ENCODE data around the gene RNLS. TPM values are rescaled to one million over a fixed set of nuclear protein-coding genes. Genes with fewer than 3 reads are reported as not detected.

The RNLS gene
- total and polyA plus RNA-seq, 4 experiments from 2014 or later = 1.7 to 5.8 (median 2.7) TPM

DNA sequence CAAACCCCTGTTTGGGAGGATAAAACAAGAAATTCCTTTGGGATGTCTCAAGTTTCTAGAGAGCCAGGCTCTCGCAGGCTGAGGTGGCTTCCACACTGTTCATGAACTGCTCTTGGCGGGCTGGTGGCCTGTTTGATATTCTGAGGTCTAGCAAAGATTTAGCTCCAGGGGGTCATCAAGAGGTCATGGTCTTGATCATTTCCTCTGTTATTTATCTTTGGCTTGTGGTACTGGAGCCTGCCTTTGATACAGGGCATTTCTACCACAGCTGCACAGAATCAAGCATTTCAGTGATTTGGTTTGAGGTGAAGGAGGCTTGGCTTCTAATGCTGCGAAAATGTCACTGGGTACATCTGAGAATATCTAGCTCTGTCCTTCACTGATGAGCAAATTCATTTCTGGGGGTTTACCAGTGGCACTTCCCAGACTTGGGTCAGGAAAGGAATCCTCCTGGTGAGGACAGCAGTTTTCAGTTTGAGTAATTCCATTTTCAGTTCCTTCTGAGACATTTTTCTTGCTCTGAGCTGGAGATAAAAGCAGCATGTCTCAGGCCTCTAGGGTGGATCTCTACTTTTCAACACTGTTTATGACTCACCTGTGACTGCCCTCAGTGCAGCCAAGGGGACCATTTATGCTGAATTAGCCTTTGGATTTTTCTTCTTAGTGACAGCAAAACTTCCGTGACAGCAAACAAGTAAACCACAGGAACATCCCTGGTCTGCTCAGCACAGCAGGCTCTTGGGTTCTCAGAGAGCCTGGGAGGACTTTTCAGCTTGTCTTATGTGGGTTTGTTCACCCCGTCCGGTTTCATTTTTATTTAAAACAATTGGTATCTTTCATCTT is 312.0 kb downstream of the RNLS start:
- Histone ChIP-seq H3K27ac (ENCODE audit: low read depth, low read length) (peak overlapping the region; percentile 32), H3K27me3 (ENCODE audit: insufficient read depth, low read length) (no peaks in the 10 kb centered on the region), H3K4me1 (ENCODE audit: insufficient read depth, low read length) (peaks cover 57% of the 10 kb centered on the region), H3K4me3 (ENCODE audit: low read length in 2 of 2) (peak overlapping the region; percentile 3 to 6), H3K9me3 (ENCODE audit: control insufficient read depth in 1 of 2, low read length in 2 of 2) (no peaks in the 10 kb centered on the region), H3K36me3 (ENCODE audit: insufficient read depth, low read length) (no peaks in the 10 kb centered on the region)
- DNase-seq = peak; percentile 66 to 79 (median 71)
- Mint-ChIP-seq H3K27me3 (no peaks in the 10 kb centered on the region), H3K36me3 (no peaks in the 10 kb centered on the region), H3K9me3 (no peaks in the 10 kb centered on the region), H3K4me3 (peak overlapping the region; percentile 76 to 81 (median 78)), H3K4me1 (peaks cover 33 to 54% (median 43%) of the 10 kb centered on the region in 4 donors), H3K27ac (peak overlapping the region; percentile 87 to 93 (median 92))
- ChIA-PET POLR2A (ENCODE audit: partially characterized antibody) (interaction anchor here (1.1 to 2.4 kb wide), 8 partner anchors 12 to 452 kb away, joined by 3 to 10 read pairs (median 4); partner anchors contain the start of genes KLLN and PTEN), CTCF (ENCODE audit: partially characterized antibody) (interaction anchor here (0.9 to 4.0 kb wide), 3 partner anchors 118 to 409 kb away, joined by 3 to 25 read pairs (median 4); partner anchors contain the start of gene RNLS)
- intact Hi-C loops (cut with micrococcal nuclease) = loop anchor here (1.0 to 10.0 kb wide), 4 partner anchors 79 to 409 kb away; no protein-coding TSS in a partner anchor

DNA sequence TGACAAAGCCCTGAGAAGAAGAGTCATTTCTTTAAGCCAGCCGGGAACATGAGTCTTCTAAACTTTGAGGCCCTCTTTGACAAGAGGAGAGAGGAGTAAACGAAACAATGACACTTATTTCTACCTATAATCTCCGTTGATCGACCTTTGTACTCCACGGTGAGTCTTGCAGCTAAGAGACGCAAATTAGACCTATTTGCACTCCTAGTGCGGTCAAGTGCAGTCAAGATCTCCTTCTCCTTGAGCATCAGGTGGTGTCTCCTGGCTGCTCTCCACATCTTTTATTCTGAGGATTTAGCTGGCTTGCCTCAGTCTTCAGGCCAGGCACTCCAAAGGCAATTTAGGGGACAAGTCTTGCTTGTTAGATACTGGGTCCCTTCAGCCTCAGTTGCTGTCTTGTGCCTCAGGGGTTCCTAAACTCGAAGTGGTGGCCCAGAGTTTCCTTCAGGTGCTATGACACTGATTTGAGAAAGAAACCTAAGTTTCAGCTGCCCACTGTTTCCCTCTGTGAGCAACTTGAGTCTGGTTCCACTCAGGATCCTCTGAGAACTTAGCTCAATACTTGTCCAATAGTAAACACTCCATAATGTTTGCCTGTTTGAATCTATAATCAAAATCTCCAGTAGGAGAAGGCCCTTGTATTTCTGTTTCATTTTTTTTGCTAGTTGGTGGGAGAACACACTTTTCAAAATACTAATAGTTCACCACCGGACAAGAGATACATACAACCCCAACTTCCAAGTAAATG is 312.9 kb downstream of the RNLS start:
- Histone ChIP-seq H3K27me3 (ENCODE audit: insufficient read depth, low read length) (no peaks in the 10 kb centered on the region), H3K36me3 (ENCODE audit: insufficient read depth, low read length) (no peaks in the 10 kb centered on the region), H3K9me3 (ENCODE audit: control insufficient read depth in 1 of 2, low read length in 2 of 2) (no peaks in the 10 kb centered on the region), H3K4me1 (ENCODE audit: insufficient read depth, low read length) (peaks cover 57% of the 10 kb centered on the region), H3K27ac (ENCODE audit: low read depth, low read length) (no peak overlapping the region), H3K4me3 (ENCODE audit: low read length in 2 of 2) (no peak overlapping the region)
- Mint-ChIP-seq H3K27me3 (no peaks in the 10 kb centered on the region), H3K36me3 (no peaks in the 10 kb centered on the region), H3K4me3 (peak overlapping the region in 6 of 8 donors; percentile 76 to 81 (median 78)), H3K4me1 (peaks cover 33 to 54% (median 43%) of the 10 kb centered on the region in 4 donors), H3K27ac (peak overlapping the region in 5 of 7 donors; percentile 87 to 93 (median 92)), H3K9me3 (no peaks in the 10 kb centered on the region)
- intact Hi-C loops (cut with micrococcal nuclease) = loop anchor here (2.0 to 10.0 kb wide), 3 partner anchors 78 to 175 kb away; no protein-coding TSS in a partner anchor
- CTCF ChIA-PET (ENCODE audit: partially characterized antibody) = interaction anchor here (0.9 to 4.0 kb wide), 2 partner anchors 119 to 313 kb away, joined by 3 to 25 read pairs; partner anchors contain the start of gene RNLS
- DNase-seq = no peak
- POLR2A ChIA-PET (ENCODE audit: partially characterized antibody) = interaction anchor here (1.1 to 2.4 kb wide), 6 partner anchors 13 to 452 kb away, joined by 3 to 10 read pairs (median 4); partner anchors contain the start of genes KLLN and PTEN

DNA sequence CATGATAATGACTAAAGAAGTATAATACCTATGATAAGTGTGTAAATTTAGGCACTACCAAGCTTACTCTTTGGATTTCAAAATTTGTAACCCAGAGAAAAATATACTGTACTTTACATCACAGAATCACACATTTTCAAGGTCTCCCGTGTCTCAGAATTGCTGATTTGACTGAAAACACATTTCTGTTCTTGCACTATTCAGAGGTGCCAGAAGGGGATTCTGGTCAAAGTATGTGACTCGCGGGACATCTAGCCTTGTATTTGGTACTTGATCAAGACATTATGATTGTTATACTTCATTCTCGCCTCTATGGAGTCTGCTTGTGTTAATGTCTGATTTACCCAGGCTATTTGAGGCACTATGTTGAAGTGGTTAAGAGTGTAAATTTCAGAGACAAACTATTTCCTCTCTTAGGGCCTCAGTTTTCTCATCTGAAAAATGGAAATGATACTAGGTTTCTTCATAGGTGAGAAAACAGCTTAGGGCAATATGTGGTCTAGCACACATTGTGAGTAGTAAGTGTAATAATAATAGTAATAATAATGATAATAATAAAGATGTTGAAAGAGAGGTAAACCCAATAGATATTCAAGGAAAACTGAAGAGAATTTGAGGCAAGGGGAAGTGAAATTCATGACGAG is 320.4 kb downstream of the RNLS start:
- POLR2A ChIA-PET (ENCODE audit: partially characterized antibody) = no interaction called here
- no peaks in the 10 kb centered on the region for H3K27me3 Mint-ChIP-seq
- H3K27ac ChIP-seq (ENCODE audit: low read depth, low read length) = no peak overlapping the region

DNA sequence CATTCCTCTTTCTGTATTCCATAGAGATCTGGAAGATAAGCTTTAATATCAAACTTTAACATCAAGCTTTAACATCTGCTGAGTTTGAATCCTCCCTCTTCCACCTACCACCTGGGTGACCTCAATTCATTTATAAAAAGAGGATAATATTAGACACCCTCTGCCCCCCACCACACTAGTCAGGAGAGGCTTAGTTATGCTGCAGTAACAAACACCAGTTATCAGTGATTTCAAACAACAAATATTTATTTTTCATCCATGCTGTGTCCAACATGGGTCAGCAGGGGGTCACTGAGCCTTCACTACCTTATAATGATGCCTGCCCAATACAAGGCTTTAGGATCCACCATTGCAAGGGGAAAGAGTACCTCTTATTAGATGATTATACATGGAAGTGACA is 322.0 kb downstream of the RNLS start:
- ChIA-PET CTCF (ENCODE audit: partially characterized antibody) (no interaction called here), POLR2A (ENCODE audit: partially characterized antibody) (no interaction called here)
- no peaks in the 10 kb centered on the region for H3K27me3 ChIP-seq (ENCODE audit: insufficient read depth, low read length)
- no peaks in the 10 kb centered on the region for H3K4me1 ChIP-seq (ENCODE audit: insufficient read depth, low read length)
- no peak overlapping the region for H3K27ac ChIP-seq (ENCODE audit: low read depth, low read length)
- H3K4me3 ChIP-seq (ENCODE audit: low read length in 2 of 2) = no peak overlapping the region
- Mint-ChIP-seq H3K27me3 (no peaks in the 10 kb centered on the region), H3K4me3 (no peak overlapping the region), H3K36me3 (no peaks in the 10 kb centered on the region), H3K27ac (no peak overlapping the region), H3K9me3 (peaks cover 0 to 4% (median 2%) of the 10 kb centered on the region in 8 donors), H3K4me1 (peaks cover 0 to 2% (median 0%) of the 10 kb centered on the region in 4 donors)
- intact Hi-C loops (cut with micrococcal nuclease) = no loop called here
- no peaks in the 10 kb centered on the region for H3K9me3 ChIP-seq (ENCODE audit: control insufficient read depth in 1 of 2, low read length in 2 of 2)
- DNase-seq = no peak
- H3K36me3 ChIP-seq (ENCODE audit: insufficient read depth, low read length) = no peaks in the 10 kb centered on the region

More for the DNA sequence above, 320.4 kb downstream of the RNLS start:
- Mint-ChIP-seq H3K36me3 (no peaks in the 10 kb centered on the region), H3K4me3 (no peak overlapping the region), H3K9me3 (peaks cover 0 to 4% (median 2%) of the 10 kb centered on the region in 8 donors), H3K27ac (no peak overlapping the region), H3K4me1 (peaks cover 5 to 14% (median 10%) of the 10 kb centered on the region in 4 donors)
- intact Hi-C loops (cut with micrococcal nuclease) = no loop called here
- CTCF ChIA-PET (ENCODE audit: partially characterized antibody) = no interaction called here
- peaks cover 11% of the 10 kb centered on the region for H3K4me1 ChIP-seq (ENCODE audit: insufficient read depth, low read length)
- no peaks in the 10 kb centered on the region for H3K36me3 ChIP-seq (ENCODE audit: insufficient read depth, low read length)
- H3K9me3 ChIP-seq (ENCODE audit: control insufficient read depth in 1 of 2, low read length in 2 of 2) = no peaks in the 10 kb centered on the region
- DNase-seq = no peak
- no peaks in the 10 kb centered on the region for H3K27me3 ChIP-seq (ENCODE audit: insufficient read depth, low read length)
- no peak overlapping the region for H3K4me3 ChIP-seq (ENCODE audit: low read length in 2 of 2)

DNA sequence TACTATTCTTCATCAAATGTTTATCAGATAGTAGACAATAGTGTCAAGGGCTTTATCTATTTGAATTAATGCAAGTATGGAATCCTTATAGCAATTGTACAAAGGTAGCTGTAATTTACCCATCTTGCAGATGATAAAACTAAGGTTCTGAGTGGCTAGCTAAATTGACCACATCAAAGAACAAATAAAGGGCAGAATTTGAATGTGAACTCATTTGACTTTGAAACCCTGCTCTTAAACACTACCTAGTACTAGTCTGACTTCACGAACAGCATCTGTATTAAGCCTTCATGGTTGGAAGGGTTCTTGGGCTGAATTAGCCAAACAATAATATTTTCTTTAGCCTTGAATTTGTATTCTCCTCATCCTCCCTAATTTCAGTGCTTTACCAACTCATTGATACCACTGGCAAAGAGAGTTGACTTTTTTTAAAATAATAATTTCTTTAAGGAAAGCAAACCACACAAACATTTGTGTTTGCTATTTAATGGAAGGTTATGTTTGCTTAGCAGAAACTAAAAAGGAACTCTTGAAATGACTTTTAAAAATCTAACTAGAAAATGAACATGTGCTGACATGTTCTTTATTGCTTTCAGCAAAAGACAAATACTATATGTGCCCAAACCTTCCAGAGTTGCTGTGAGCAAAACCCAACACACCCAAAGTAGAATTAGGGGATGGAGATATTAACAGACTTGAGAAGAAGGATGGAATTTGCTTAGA is 322.6 kb downstream of the RNLS start:
- no peaks in the 10 kb centered on the region for H3K27me3 ChIP-seq (ENCODE audit: insufficient read depth, low read length)
- Mint-ChIP-seq H3K36me3 (no peaks in the 10 kb centered on the region), H3K27ac (no peak overlapping the region), H3K4me3 (no peak overlapping the region), H3K27me3 (no peaks in the 10 kb centered on the region), H3K9me3 (peaks cover 0 to 4% (median 2%) of the 10 kb centered on the region in 8 donors), H3K4me1 (peaks cover 0 to 2% (median 0%) of the 10 kb centered on the region in 4 donors)
- no peak overlapping the region for H3K27ac ChIP-seq (ENCODE audit: low read depth, low read length)
- H3K36me3 ChIP-seq (ENCODE audit: insufficient read depth, low read length) = no peaks in the 10 kb centered on the region
- H3K4me3 ChIP-seq (ENCODE audit: low read length in 2 of 2) = no peak overlapping the region
- ChIA-PET POLR2A (ENCODE audit: partially characterized antibody) (no interaction called here), CTCF (ENCODE audit: partially characterized antibody) (no interaction called here)
- no peaks in the 10 kb centered on the region for H3K4me1 ChIP-seq (ENCODE audit: insufficient read depth, low read length)
- no peaks in the 10 kb centered on the region for H3K9me3 ChIP-seq (ENCODE audit: control insufficient read depth in 1 of 2, low read length in 2 of 2)
- no peak for DNase-seq
- intact Hi-C loops (cut with micrococcal nuclease) = no loop called here

DNA sequence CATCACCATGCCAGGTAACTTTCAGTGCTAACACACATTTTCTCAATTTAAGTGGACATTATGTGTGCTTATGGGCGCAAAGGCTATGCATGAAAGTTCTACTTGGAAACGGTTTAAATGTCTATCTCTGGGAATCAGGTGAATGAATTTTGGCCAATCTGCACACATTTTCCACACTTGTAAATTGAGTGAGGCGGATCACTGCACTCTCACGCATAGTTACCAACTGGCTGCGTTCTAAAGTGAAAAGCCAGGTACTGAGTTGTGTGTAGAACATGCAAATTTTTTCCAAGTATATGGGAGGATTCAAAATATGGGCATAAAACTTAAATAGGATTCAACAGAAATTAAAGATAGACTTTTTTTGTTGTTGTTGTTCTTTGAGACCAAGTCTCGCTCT is 323.7 kb downstream of the RNLS start:
- Histone ChIP-seq H3K27ac (ENCODE audit: low read depth, low read length) (no peak overlapping the region), H3K4me1 (ENCODE audit: insufficient read depth, low read length) (no peaks in the 10 kb centered on the region), H3K4me3 (ENCODE audit: low read length in 2 of 2) (no peak overlapping the region), H3K27me3 (ENCODE audit: insufficient read depth, low read length) (no peaks in the 10 kb centered on the region), H3K36me3 (ENCODE audit: insufficient read depth, low read length) (no peaks in the 10 kb centered on the region), H3K9me3 (ENCODE audit: control insufficient read depth in 1 of 2, low read length in 2 of 2) (no peaks in the 10 kb centered on the region)
- ChIA-PET POLR2A (ENCODE audit: partially characterized antibody) (no interaction called here), CTCF (ENCODE audit: partially characterized antibody) (no interaction called here)
- H3K4me3 Mint-ChIP-seq = no peak overlapping the region
- DNase-seq = no peak
- no peaks in the 10 kb centered on the region for H3K27me3 Mint-ChIP-seq
- intact Hi-C loops (cut with micrococcal nuclease) = no loop called here
- H3K9me3 Mint-ChIP-seq = peaks cover 0 to 4% (median under 1%) of the 10 kb centered on the region in 8 donors
- no peak overlapping the region for H3K27ac Mint-ChIP-seq
- H3K4me1 Mint-ChIP-seq = peaks cover 0 to 2% (median 0%) of the 10 kb centered on the region in 4 donors
- no peaks in the 10 kb centered on the region for H3K36me3 Mint-ChIP-seq

Measured in CD4-positive, alpha-beta memory T cell (primary cell).